Measurements from ENCODE around the gene TBCCD1. TPM values are rescaled to one million over a fixed set of nuclear protein-coding genes. Genes with fewer than 3 reads are reported as not detected.

The TBCCD1 gene
- total RNA-seq, 1 experiment from 2014 or later, result 7.4 TPM

- Histone ChIP-seq H2BK5ac (ENCODE audit: insufficient read length, low read length) (no peak overlapping the region), H3K79me2 (ENCODE audit: insufficient read depth, low read length) (peaks cover 2% of the 10 kb centered on the region; the same call in 1 of the 2 replicates), H3K9ac (ENCODE audit: extremely low read depth, insufficient read length, low read length) (no peak overlapping the region), H2BK20ac (ENCODE audit: low read depth, low read length, poor library complexity, severe bottlenecking) (no peak overlapping the region), H3K27me3 (ENCODE audit: insufficient read depth, low read length) (no peaks in the 10 kb centered on the region), H2BK12ac (ENCODE audit: insufficient read length, low read depth, low read length) (no peak overlapping the region), H3T11ph (ENCODE audit: low read length) (no peak overlapping the region), H4K20me1 (ENCODE audit: control insufficient read depth, insufficient read depth, insufficient read length) (no peaks in the 10 kb centered on the region), H4K5ac (ENCODE audit: insufficient read length, low read depth, low read length) (no peak overlapping the region), H3K56ac (ENCODE audit: insufficient read length, low read depth, low read length) (no peak overlapping the region), H2BK15ac (ENCODE audit: low read depth, low read length) (no peak overlapping the region), H2BK120ac (ENCODE audit: low read depth, low read length, poor library complexity, severe bottlenecking) (no peak overlapping the region), H3K79me1 (ENCODE audit: insufficient read depth, low read depth, low read length, poor library complexity, severe bottlenecking) (no peaks in the 10 kb centered on the region), H3K4me1 (ENCODE audit: insufficient read depth, low read length) (no peaks in the 10 kb centered on the region), H3K4me2 (ENCODE audit: insufficient read depth, insufficient read length, low read length) (no peak overlapping the region), H3K4ac (ENCODE audit: low read depth, low read length) (no peak overlapping the region), H4K91ac (ENCODE audit: insufficient read length, low read depth, low read length) (no peak overlapping the region), H4K8ac (replicated peaks; ENCODE audit: insufficient read length, low read depth, low read length) (no peak overlapping the region), H3K9me3 (ENCODE audit: control insufficient read depth, low read depth, low read length) (no peaks in the 10 kb centered on the region), H3K27ac (ENCODE audit: insufficient read length, low read depth, low read length) (no peak overlapping the region), H3K23me2 (ENCODE audit: insufficient read length, low read depth, low read length, poor library complexity, severe bottlenecking) (peaks cover under 1% of the 10 kb centered on the region), H3K18ac (ENCODE audit: insufficient read length, low read depth, low read length) (no peak overlapping the region), H2AK5ac (ENCODE audit: insufficient read length, low read length) (no peak overlapping the region), H2AFZ (ENCODE audit: low read length) (no peak overlapping the region), H3K14ac (ENCODE audit: insufficient read depth, low read length) (no peak overlapping the region), H3K23ac (ENCODE audit: insufficient read length, low read depth, low read length) (no peak overlapping the region)
- no peak for TF ChIP-seq CTCF (conservative IDR thresholded peaks at IDR 0.05)
- Mint-ChIP-seq H3K9me3 (no peaks in the 10 kb centered on the region), H3K36me3 (ENCODE audit: insufficient read depth in 1 of 3, low read depth in 3 of 3) (no peaks in the 10 kb centered on the region; a peak in 1 of 7 replicates), H3K27ac (no peak overlapping the region), H3K4me3 (no peak overlapping the region), H3K4me1 (peaks cover 14 to 17% of the 10 kb centered on the region in 2 experiments), H3K27me3 (ENCODE audit: low read depth) (no peaks in the 10 kb centered on the region)
- DNase-seq, result no peak
Observed at GRCh38 chr3:186564586-186564985, 2.6 kb downstream of the TBCCD1 start.

Data from H9 (cell line).